H9 (cell line): ENCODE results near the gene TMEM39A. TPM values are rescaled to one million over a fixed set of nuclear protein-coding genes. Genes with fewer than 3 reads are reported as not detected.

Experiments
- DNase-seq: peaks from one replicate; pipeline ENCODE4 v3.0.0-alpha.2; 2017
- H2AFZ ChIP-seq: one replicate; pipeline ENCODE4 v1.6.1; 2013; ENCODE audit warnings: mild to moderate bottlenecking, low read length, control low read depth, moderate library complexity
- H2AK5ac ChIP-seq: 2 replicates; pipeline ENCODE4 v1.6.1; 2013; ENCODE audit warnings: low read length, control low read depth, mixed read lengths; ENCODE audit not compliant: insufficient read length
- H2BK120ac ChIP-seq: one replicate; pipeline ENCODE4 v1.6.1; 2013; ENCODE audit warnings: low read depth, mild to moderate bottlenecking, low read length, control low read depth, inconsistent platforms; ENCODE audit not compliant: poor library complexity, severe bottlenecking
- H2BK12ac ChIP-seq: 2 replicates; pipeline ENCODE4 v1.6.1; 2013; ENCODE audit warnings: low read length, control low read depth, mixed read lengths, low read depth; ENCODE audit not compliant: insufficient read length
- H2BK15ac ChIP-seq: 2 replicates; pipeline ENCODE4 v1.6.1; 2013; ENCODE audit warnings: low read depth, low read length, control low read depth
- H2BK20ac ChIP-seq: one replicate; pipeline ENCODE4 v1.6.1; 2013; ENCODE audit warnings: low read depth, mild to moderate bottlenecking, low read length, control low read depth, inconsistent platforms; ENCODE audit not compliant: poor library complexity, severe bottlenecking
- H2BK5ac ChIP-seq: 2 replicates; pipeline ENCODE4 v1.6.1; 2013; ENCODE audit warnings: low read length, control low read depth, mixed read lengths; ENCODE audit not compliant: insufficient read length
- H3K14ac ChIP-seq: 2 replicates; pipeline ENCODE4 v1.6.1; 2013; ENCODE audit warnings: low read length, control low read depth; ENCODE audit not compliant: insufficient read depth
- H3K18ac ChIP-seq: 2 replicates; pipeline ENCODE4 v1.6.1; 2013; ENCODE audit warnings: low read depth, mild to moderate bottlenecking, mixed read lengths, low read length, control low read depth; ENCODE audit not compliant: insufficient read length
- H3K23ac ChIP-seq: 2 replicates; pipeline ENCODE4 v1.6.1; 2013; ENCODE audit warnings: low read length, control low read depth, mixed read lengths, low read depth; ENCODE audit not compliant: insufficient read length
- H3K23me2 ChIP-seq: 2 replicates; pipeline ENCODE4 v1.6.1; 2013; ENCODE audit warnings: low read depth, mild to moderate bottlenecking, mixed read lengths, low read length, control low read depth; ENCODE audit not compliant: insufficient read length, poor library complexity, severe bottlenecking
- H3K27ac ChIP-seq: 2 replicates; pipeline ENCODE4 v1.5.1; 2013; ENCODE audit warnings: low read length, control low read depth, mixed read lengths, low read depth; ENCODE audit not compliant: insufficient read length
- H3K27me3 ChIP-seq: 2 replicates; pipeline ENCODE4 v1.6.1; 2013; ENCODE audit warnings: low read length, control low read depth, inconsistent platforms; ENCODE audit not compliant: insufficient read depth
- H3K4ac ChIP-seq: 2 replicates; pipeline ENCODE4 v1.6.1; 2013; ENCODE audit warnings: low read depth, mild to moderate bottlenecking, control low read depth, inconsistent platforms, low read length, moderate library complexity
- H3K4me1 ChIP-seq: 2 replicates; pipeline ENCODE4 v1.6.1; 2013; ENCODE audit warnings: low read length, control low read depth, inconsistent platforms; ENCODE audit not compliant: insufficient read depth
- H3K4me2 ChIP-seq: 2 replicates; pipeline ENCODE4 v1.6.1; 2013; ENCODE audit warnings: low read length, control low read depth, mixed read lengths; ENCODE audit not compliant: insufficient read length, insufficient read depth
- H3K56ac ChIP-seq: 2 replicates; pipeline ENCODE4 v1.6.1; 2013; ENCODE audit warnings: low read depth, mild to moderate bottlenecking, mixed read lengths, low read length, control low read depth; ENCODE audit not compliant: insufficient read length
- H3K79me1 ChIP-seq: 2 replicates; pipeline ENCODE4 v1.6.1; 2013; ENCODE audit warnings: low read depth, mild to moderate bottlenecking, moderate library complexity, low read length, control low read depth, inconsistent platforms; ENCODE audit not compliant: insufficient read depth, poor library complexity, severe bottlenecking
- H3K79me2 ChIP-seq: 2 replicates; pipeline ENCODE4 v1.6.1; 2013; ENCODE audit warnings: low read length, control low read depth, inconsistent platforms; ENCODE audit not compliant: insufficient read depth
- H3K9ac ChIP-seq: 2 replicates; pipeline ENCODE4 v1.6.1; 2013; ENCODE audit warnings: low read length, control low read depth, mixed read lengths; ENCODE audit not compliant: insufficient read length; ENCODE audit errors: extremely low read depth
- H3K9me3 ChIP-seq: one replicate; pipeline ENCODE4 v1.6.1; 2013; ENCODE audit warnings: low read depth, low read length, inconsistent platforms; ENCODE audit not compliant: control insufficient read depth
- H3T11ph ChIP-seq: one replicate; pipeline ENCODE4 v1.6.1; 2013; ENCODE audit warnings: mild to moderate bottlenecking, low read length, control low read depth, inconsistent platforms
- H4K20me1 ChIP-seq: one replicate; pipeline ENCODE4 v1.6.1; 2013; ENCODE audit not compliant: control insufficient read depth, insufficient read length, insufficient read depth
- H4K5ac ChIP-seq: 2 replicates; pipeline ENCODE4 v1.6.1; 2013; ENCODE audit warnings: low read depth, mild to moderate bottlenecking, mixed read lengths, low read length, control low read depth; ENCODE audit not compliant: insufficient read length
- H4K8ac ChIP-seq: replicated peaks from 2 replicates; pipeline ENCODE4 v1.6.1; 2013; ENCODE audit warnings: low read length, control low read depth, mixed read lengths, low read depth; ENCODE audit not compliant: insufficient read length
- H4K91ac ChIP-seq: 2 replicates; pipeline ENCODE4 v1.6.1; 2013; ENCODE audit warnings: low read depth, mild to moderate bottlenecking, moderate library complexity, mixed read lengths, low read length, control low read depth; ENCODE audit not compliant: insufficient read length
- H3K27ac Mint-ChIP-seq, 3 experiments: 2 replicates in 2 of 3; 3 replicates in 1 of 3; pipeline ENCODE4 v1.8.0; 2020 to 2021; ENCODE audit warnings: mixed read lengths in 3 of 3, mild to moderate bottlenecking in 1 of 3, moderate library complexity in 1 of 3
- H3K27me3 Mint-ChIP-seq: 2 replicates; pipeline ENCODE4 v1.8.0; 2021; ENCODE audit warnings: low read depth, mild to moderate bottlenecking, moderate library complexity, mixed read lengths
- H3K36me3 Mint-ChIP-seq, 3 experiments: 2 replicates in 2 of 3; 3 replicates in 1 of 3; pipeline ENCODE4 v1.8.0; 2020 to 2021; ENCODE audit warnings: low read depth in 3 of 3, mixed read lengths in 3 of 3; ENCODE audit not compliant: insufficient read depth in 1 of 3
- H3K4me1 Mint-ChIP-seq, 2 experiments: 2 replicates each; pipeline ENCODE4 v1.8.0; 2020; ENCODE audit warnings: mixed read lengths in 2 of 2
- H3K4me3 Mint-ChIP-seq, 2 experiments: 2 replicates in 1 of 2; 3 replicates in 1 of 2; pipeline ENCODE4 v1.8.0; 2020 to 2021; ENCODE audit warnings: mild to moderate bottlenecking in 2 of 2, mixed read lengths in 2 of 2, moderate library complexity in 1 of 2
- H3K9me3 Mint-ChIP-seq, 2 experiments: 2 replicates in 1 of 2; 3 replicates in 1 of 2; pipeline ENCODE4 v1.8.0; 2020; ENCODE audit warnings: mild to moderate bottlenecking in 2 of 2, mixed read lengths in 2 of 2, moderate library complexity in 1 of 2
- WGBS: extraction: QIAGEN DNeasy Blood & Tissue Kit; methylation state at CpG from one replicate; pipeline ENCODE4 v1.1.7; 2013; ENCODE audit warnings: missing lambda C conversion rate, low lambda C conversion rate, mixed read lengths; ENCODE audit not compliant: insufficient read length; ENCODE audit errors: extremely low coverage; 5-methylcytosine and 5-hydroxymethylcytosine counted together
- total RNA-seq: library from RNA; stranded (reverse); gene quantifications from 2 replicates; pipeline ENCODE4 v1.2.1, GENCODE V29; 2021
- TF ChIP-seq, protein P1 (sequence below): fragments of 200-600 bp; sonication (generic); conservative IDR thresholded peaks from 3 replicates; pipeline ENCODE4 v1.8.0; 2021; ENCODE audit warnings: antibody characterized with exemption, mild to moderate bottlenecking

The TMEM39A gene
- total RNA-seq, 1 experiment from 2014 or later, result 45.0 TPM

DNA sequence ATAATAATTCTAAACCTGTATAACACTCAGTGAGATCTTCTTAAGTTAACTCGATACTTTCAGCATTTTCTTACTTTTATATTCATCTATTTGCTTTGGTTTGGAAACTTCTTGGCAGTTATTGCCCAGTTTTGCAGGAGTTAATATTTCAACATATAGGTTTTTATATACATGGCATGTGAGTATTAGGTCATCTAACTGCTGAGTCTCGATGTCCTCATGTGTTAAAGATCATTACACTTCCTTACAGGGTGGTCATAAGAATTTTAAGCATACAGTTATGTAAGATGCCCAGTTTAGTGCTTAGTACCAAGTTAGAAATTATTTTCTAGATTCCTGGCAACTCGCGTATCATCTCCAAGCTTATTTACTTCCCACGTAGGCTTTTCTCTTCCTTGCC is 62.9 kb downstream of the TMEM39A start:
- H2AK5ac ChIP-seq, result no peak overlapping the region
- no peak overlapping the region for H4K91ac ChIP-seq
- no peak for DNase-seq
- H3K27ac ChIP-seq, result no peak overlapping the region
- no peak overlapping the region for H3K4ac ChIP-seq
- H3K56ac ChIP-seq, result no peak overlapping the region
- Mint-ChIP-seq H3K27me3 (no peaks in the 10 kb centered on the region; the same call in none of the 2 replicates), H3K4me1 (peaks cover 44 to 49% of the 10 kb centered on the region in 2 experiments), H3K27ac (no peak overlapping the region), H3K9me3 (no peaks in the 10 kb centered on the region), H3K36me3 (peaks cover 0 to 1% (median 0%) of the 10 kb centered on the region in 3 experiments; a peak in 2 of 7 replicates), H3K4me3 (no peak overlapping the region)
- H2BK12ac ChIP-seq, result no peak overlapping the region
- no peak overlapping the region for H3K14ac ChIP-seq
- H2BK5ac ChIP-seq, result no peak overlapping the region
- H3K23ac ChIP-seq, result no peak overlapping the region
- peaks cover 20% of the 10 kb centered on the region; the same call in 1 of the 2 replicates for H3K4me1 ChIP-seq
- no peak overlapping the region for H2AFZ ChIP-seq
- no peaks in the 10 kb centered on the region for H3K9me3 ChIP-seq
- no peak overlapping the region for H4K5ac ChIP-seq
- no peak overlapping the region for H3K18ac ChIP-seq
- no peak overlapping the region for H4K8ac ChIP-seq
- H2BK120ac ChIP-seq, result no peak overlapping the region
- TF ChIP-seq, protein P1, sequence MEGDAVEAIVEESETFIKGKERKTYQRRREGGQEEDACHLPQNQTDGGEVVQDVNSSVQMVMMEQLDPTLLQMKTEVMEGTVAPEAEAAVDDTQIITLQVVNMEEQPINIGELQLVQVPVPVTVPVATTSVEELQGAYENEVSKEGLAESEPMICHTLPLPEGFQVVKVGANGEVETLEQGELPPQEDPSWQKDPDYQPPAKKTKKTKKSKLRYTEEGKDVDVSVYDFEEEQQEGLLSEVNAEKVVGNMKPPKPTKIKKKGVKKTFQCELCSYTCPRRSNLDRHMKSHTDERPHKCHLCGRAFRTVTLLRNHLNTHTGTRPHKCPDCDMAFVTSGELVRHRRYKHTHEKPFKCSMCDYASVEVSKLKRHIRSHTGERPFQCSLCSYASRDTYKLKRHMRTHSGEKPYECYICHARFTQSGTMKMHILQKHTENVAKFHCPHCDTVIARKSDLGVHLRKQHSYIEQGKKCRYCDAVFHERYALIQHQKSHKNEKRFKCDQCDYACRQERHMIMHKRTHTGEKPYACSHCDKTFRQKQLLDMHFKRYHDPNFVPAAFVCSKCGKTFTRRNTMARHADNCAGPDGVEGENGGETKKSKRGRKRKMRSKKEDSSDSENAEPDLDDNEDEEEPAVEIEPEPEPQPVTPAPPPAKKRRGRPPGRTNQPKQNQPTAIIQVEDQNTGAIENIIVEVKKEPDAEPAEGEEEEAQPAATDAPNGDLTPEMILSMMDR, result no peak
- no peaks in the 10 kb centered on the region for H4K20me1 ChIP-seq
- no peak overlapping the region for H3K9ac ChIP-seq
- no peaks in the 10 kb centered on the region for H3K79me1 ChIP-seq
- no peaks in the 10 kb centered on the region for H3K23me2 ChIP-seq
- no peak overlapping the region for H2BK15ac ChIP-seq
- H3K4me2 ChIP-seq, result no peak overlapping the region
- no peaks in the 10 kb centered on the region for H3K79me2 ChIP-seq
- H3K27me3 ChIP-seq, result no peaks in the 10 kb centered on the region
- no peak overlapping the region for H2BK20ac ChIP-seq
- no peak overlapping the region for H3T11ph ChIP-seq
- WGBS, result no CpG with 5 or more reads among the region's 5 CpGs
